GM12891 (cell line): ENCODE measurements around the gene CCDC40.

Experiments
- DNase-seq: peaks from one replicate; pipeline ENCODE4 v3.0.0; 2011; ENCODE audit warnings: low spot score; ENCODE audit not compliant: insufficient read length
- FAIRE-seq: peaks from 2 replicates; lab custom pipeline; 2011; peaks lifted over from hg19 to GRCh38; lab: Jason Lieb, UNC
- PAX5 ChIP-seq: IDR thresholded peaks from 2 replicates; pipeline ENCODE4 v1.6.1; 2011; ENCODE audit warnings: low read length, moderate library complexity, mild to moderate bottlenecking; ENCODE audit not compliant: insufficient read depth, severe bottlenecking
- POLR2A ChIP-seq: IDR thresholded peaks from 2 replicates; pipeline ENCODE4 v1.6.1; 2011; ENCODE audit warnings: low read depth, low read length, control low read depth
- POLR2AphosphoS5 ChIP-seq: IDR thresholded peaks from 2 replicates; pipeline ENCODE4 v1.6.1; 2011; ENCODE audit warnings: low read depth, low read length, control low read depth
- POU2F2 ChIP-seq: IDR thresholded peaks from 2 replicates; pipeline ENCODE4 v1.6.1; 2011; ENCODE audit warnings: low read depth, mild to moderate bottlenecking, control low read depth, low read length, moderate library complexity
- SPI1 ChIP-seq: IDR thresholded peaks from 2 replicates; pipeline ENCODE4 v1.6.1; 2011; ENCODE audit warnings: low read depth, low read length, control low read depth
- TAF1 ChIP-seq: IDR thresholded peaks from 2 replicates; pipeline ENCODE4 v1.6.1; 2011; ENCODE audit warnings: low read depth, low read length, control low read depth

Gene CCDC40

DNA sequence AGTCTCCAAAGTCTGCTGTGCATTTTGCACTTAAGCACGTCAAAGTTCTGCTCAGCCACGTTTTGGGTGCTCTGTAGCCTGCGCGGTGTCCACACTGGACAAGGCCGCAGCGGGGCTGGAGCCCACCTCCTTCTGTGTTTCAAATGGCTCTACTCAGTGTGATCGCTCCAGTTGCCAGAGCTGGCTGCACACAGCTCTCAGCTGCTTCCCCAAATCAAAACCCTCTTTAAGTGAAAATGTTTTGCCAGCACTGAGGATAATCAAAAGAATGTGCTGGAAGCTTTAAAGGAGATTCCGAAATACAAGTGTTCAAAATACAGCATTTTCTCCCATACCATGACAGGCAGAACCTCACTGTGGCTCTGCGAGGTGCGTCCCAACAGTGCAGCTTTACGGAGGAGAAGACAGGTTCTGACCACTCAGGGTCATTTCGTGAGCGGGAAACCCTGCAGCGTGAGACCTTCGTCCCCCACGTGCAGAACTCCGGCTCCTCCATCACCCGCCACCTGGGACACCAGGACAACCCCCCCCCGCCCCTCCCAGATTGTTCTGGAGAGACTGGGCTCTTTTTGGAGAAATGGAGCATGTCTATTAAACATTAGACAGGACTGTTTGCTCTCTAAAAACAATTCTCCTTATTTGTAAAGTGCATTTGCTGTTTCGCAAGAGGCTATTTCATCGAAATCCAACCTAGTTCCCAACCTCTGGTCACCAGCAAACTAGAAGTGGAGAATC, 17.4 kb upstream of the CCDC40 start:
- no peak for TF ChIP-seq PAX5
- TF ChIP-seq TAF1, result no peak
- TF ChIP-seq SPI1, result no peak
- no peak for TF ChIP-seq POU2F2
- TF ChIP-seq POLR2A, result no peak
- TF ChIP-seq POLR2AphosphoS5, result no peak
- DNase-seq, result no peak
- no peak for FAIRE-seq

DNA sequence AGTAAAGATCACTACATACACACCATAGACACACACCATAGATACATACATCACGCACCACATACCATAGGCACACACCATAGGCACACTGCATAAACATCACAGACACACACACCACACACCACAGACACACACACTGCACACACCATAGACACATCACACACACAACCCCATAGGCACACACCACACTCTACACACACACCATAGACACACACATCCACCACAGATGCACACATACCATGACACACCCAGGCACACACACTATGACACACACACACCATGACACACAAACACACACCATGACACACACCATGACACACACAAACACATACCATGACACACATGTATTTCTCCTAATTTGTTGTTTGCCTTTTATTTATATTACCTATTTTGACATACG, 14.8 kb upstream of the CCDC40 start:
- no peak for TF ChIP-seq SPI1
- peak; percentile 54; the same call in 1 of the 2 replicates for TF ChIP-seq POU2F2
- no peak for DNase-seq
- FAIRE-seq, result peak; percentile 73

DNA sequence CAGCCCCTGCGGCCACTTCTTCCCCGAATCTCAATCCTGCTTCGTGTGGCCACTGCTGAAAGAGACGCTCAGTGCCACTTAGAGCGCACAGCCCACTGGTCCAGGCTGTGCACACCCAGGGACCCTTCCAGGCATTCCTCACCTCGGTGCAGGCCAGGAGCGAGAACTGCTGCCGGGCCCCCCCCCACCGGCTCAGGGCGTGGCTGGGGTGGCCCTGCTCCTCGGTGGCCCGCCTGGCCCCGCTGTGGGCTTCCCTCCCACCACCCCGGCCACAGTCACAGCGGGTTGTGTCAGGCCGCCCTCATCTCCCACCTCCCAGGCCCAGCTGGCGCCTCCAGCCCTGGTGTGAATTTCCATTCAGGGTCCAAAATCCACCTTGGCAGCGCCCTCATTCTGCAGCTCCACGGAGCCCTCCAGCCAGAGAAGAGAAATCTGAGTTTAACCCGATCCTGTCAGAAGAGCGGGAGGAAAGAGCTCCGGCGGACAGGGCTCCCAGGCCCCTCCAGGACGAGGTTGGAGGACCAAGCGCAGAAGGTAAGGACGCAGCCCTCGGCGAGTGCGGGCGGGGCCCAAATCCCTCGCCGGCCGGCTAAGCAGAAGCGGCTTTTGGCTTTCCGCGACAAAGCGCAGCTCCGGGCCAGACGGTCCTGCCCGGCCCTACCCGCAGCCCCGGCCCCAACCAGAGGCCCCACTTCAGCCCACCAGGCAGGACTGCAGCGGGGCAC, 12.8 kb upstream of the CCDC40 start:
- no peak for DNase-seq
- TF ChIP-seq POLR2A (no peak), PAX5 (no peak), TAF1 (no peak), SPI1 (no peak), POLR2AphosphoS5 (no peak), POU2F2 (no peak)
- no peak for FAIRE-seq

DNA sequence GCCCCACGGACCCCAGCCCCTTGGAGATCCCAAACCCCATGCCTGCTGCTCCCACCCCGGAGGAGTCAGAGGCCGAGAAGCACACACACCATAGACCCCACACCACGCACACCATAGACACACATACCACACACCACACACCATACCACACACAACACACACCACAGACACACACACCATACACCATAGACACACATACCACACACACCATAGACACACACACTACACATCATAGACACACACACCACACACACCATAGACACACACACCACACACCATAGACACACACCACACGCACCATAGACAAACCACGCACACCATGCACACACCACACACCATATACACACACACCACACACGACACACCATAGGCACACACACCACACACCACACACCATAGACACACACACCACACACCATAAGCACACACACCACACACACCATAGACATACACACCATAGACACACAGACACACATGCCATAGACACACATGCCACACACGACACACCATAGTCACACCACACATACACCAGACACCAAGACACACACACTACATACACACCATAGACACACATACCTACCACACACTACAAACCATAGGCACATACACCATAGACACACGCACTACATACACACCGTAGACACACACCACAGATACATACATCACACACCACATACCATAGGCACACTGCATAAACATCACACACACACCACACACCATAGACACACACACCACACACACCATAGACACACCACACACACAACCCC, 12.1 kb upstream of the CCDC40 start:
- TF ChIP-seq POU2F2 (no peak), POLR2A (no peak), TAF1 (no peak), SPI1 (no peak), PAX5 (no peak), POLR2AphosphoS5 (no peak)
- FAIRE-seq (peak; percentile 98), DNase-seq (no peak)

DNA sequence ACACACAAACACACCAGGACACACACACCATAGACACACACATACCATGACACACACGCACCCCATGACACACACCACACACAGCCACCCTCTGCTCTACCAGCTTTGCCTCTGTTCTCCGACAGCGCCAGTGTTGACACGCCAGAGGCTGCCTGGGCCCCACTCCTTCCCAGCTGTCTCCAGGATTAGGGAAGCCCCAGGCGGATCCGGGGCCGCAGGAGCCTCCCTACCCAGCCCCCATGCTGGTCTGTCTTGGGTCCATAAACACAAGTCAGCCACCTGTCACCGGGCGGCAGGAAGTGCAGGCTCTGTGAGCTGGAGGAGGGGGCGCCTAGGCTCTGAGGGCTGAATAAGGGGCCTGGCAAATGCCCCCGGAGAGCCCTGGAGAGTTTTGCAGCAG, 11.3 kb upstream of the CCDC40 start:
- TF ChIP-seq PAX5, result no peak
- no peak for TF ChIP-seq POLR2AphosphoS5
- no peak for DNase-seq
- FAIRE-seq, result no peak

DNA sequence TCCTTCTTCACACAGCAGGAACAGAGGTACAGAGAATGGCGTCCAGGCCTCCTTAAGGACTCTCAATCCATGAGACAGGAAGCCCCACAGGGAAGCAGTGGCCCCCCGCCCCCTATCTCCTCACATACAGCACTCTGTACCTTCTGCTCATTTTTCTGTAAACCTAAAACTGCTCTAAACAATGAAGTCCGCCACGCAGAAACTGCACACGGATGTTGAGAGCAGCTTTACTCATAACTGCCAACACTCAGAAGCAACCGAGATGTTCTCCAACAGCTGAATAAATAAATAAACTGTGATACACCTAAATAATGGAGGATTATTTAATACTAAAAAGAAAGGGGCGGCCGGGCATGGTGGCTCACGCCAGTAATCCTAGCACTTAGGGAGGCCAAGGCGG, 10.6 kb upstream of the CCDC40 start:
- TF ChIP-seq SPI1 (no peak), POLR2A (no peak), POU2F2 (no peak), TAF1 (no peak), PAX5 (no peak), POLR2AphosphoS5 (no peak)
- DNase-seq (no peak), FAIRE-seq (no peak)

GRCh38 chr17:80026359-80027042, 9.9 kb upstream of the CCDC40 start:
- DNase-seq (no peak), FAIRE-seq (no peak)
- TF ChIP-seq POU2F2, result no peak
- no peak for TF ChIP-seq POLR2A
- TF ChIP-seq PAX5, result no peak
- no peak for TF ChIP-seq SPI1
- no peak for TF ChIP-seq POLR2AphosphoS5
- no peak for TF ChIP-seq TAF1

- no peak for TF ChIP-seq PAX5
- no peak for TF ChIP-seq POLR2AphosphoS5
- TF ChIP-seq SPI1, result no peak
- no peak for TF ChIP-seq POU2F2
- no peak for TF ChIP-seq TAF1
- TF ChIP-seq POLR2A, result no peak
- DNase-seq (no peak), FAIRE-seq (no peak)
Measured at GRCh38 chr17:80027043-80027435, 9.4 kb upstream of the CCDC40 start.

DNA sequence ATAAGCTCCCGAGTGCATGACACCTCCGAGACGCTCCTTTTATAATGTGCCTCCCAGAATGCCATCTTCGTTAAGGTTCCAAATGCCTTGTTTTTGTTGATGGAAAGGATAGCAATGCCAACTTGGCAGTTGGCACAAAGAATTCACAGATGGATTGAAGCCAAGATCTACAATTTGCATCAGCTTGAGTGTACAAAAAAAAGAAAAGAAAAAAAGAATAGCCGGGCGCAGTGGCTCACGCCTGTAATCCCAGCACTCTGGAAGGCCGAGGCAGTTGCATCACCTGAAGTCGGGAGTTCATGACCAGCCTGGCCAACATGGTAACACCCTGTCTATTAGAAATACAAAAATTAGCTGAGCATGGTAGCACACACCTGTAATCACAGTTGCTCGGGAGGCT, 8.4 kb upstream of the CCDC40 start:
- DNase-seq (no peak), FAIRE-seq (no peak)
- TF ChIP-seq POU2F2 (no peak), PAX5 (no peak), TAF1 (no peak), POLR2A (no peak), POLR2AphosphoS5 (no peak), SPI1 (no peak)
